ENCODE measurements around the gene PLSCR2.

- TF ChIP-seq CREB1 (IDR thresholded peaks at IDR 0.05; ENCODE audit: low read depth) (no peak), FOXM1 (IDR thresholded peaks at IDR 0.05; ENCODE audit: borderline replicate concordance, low read depth) (no peak), EGR1 (IDR thresholded peaks at IDR 0.05) (no peak), USF1 (IDR thresholded peaks at IDR 0.05) (no peak), TAF1 (IDR thresholded peaks at IDR 0.05; ENCODE audit: low read depth) (no peak), MAX (IDR thresholded peaks at IDR 0.05) (no peak), CEBPB (IDR thresholded peaks at IDR 0.05) (no peak), EP300 (IDR thresholded peaks at IDR 0.05; ENCODE audit: borderline replicate concordance) (no peak), YY1 (IDR thresholded peaks at IDR 0.05; ENCODE audit: low read depth) (no peak), REST (IDR thresholded peaks at IDR 0.05; ENCODE audit: low read depth) (no peak), ZBTB7A (IDR thresholded peaks at IDR 0.05; ENCODE audit: low read depth) (no peak)
Measured at GRCh38 chr3:146476094-146476740, 6.9 kb upstream of the PLSCR2 start.
